ENCODE results near the gene AFAP1L2.

The AFAP1L2 gene

DNA sequence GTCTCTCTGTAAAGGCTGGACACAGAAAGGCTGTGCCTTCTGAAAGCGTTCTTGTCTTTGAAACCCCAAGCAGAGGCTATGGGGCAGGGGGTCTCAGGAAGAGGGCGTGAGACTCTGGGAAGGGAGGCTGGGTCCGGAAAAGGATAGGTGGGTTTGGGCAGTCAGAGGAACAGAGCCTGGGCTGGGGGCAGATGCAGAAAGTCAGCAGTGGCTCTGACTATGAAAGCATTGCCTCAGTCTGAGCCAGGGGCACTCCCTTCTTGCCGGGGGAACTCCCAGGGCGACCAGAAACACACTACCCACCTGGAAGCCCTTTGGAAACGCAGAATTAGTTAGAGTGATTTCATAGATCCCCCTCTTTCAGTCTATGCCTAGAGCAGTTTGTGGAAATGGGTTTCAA, 93.3 kb downstream of the AFAP1L2 start:
- H3K4me3 Mint-ChIP-seq, result no peak overlapping the region
- no peaks in the 10 kb centered on the region for H3K36me3 Mint-ChIP-seq
- no peaks in the 10 kb centered on the region for H3K4me1 Mint-ChIP-seq (ENCODE audit: low read depth)
- no peaks in the 10 kb centered on the region for H3K27me3 Mint-ChIP-seq
- no peaks in the 10 kb centered on the region for H3K9me3 Mint-ChIP-seq (ENCODE audit: low read depth)
- H3K27ac Mint-ChIP-seq, result no peak overlapping the region

DNA sequence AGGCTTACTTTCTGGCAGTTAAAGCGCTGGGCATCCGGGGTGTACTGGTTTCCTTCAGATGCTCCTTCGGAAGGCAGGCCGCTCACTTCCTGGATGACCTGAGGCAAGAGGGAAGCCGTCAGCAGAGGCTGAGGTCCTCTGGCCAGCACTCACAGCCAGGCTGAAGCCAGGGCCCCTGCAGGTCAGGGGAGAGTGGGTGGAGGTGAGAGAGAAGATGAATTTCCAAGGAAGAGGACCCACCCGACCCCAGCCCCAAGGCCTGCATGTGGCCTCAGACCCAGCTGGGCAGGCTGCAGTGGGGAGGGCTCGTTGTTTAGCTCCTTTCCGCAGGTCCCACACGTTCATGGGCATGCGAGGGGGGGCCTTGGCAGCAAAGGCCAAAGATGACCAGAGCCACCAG, 94.0 kb downstream of the AFAP1L2 start:
- no peaks in the 10 kb centered on the region for H3K27me3 Mint-ChIP-seq
- H3K4me3 Mint-ChIP-seq, result no peak overlapping the region
- no peaks in the 10 kb centered on the region for H3K9me3 Mint-ChIP-seq (ENCODE audit: low read depth)
- no peaks in the 10 kb centered on the region for H3K4me1 Mint-ChIP-seq (ENCODE audit: low read depth)
- no peaks in the 10 kb centered on the region for H3K36me3 Mint-ChIP-seq
- H3K27ac Mint-ChIP-seq, result no peak overlapping the region

DNA sequence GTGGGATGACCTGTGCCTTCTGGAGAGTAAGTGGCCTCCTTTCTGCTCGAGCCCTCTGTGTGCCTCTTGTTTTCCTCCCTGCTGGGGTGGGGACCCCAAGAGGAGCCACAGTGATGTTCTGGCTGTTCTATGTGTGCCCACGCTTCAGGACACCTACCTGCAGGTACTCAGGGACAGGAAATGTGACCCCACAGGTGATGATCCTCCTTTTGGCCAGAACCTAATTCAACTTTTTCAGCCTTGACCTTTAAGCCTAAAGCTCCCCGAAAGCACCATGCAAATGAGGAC, 95.0 kb downstream of the AFAP1L2 start:
- Mint-ChIP-seq H3K9me3 (ENCODE audit: low read depth) (no peaks in the 10 kb centered on the region), H3K27ac (no peak overlapping the region), H3K36me3 (no peaks in the 10 kb centered on the region), H3K27me3 (no peaks in the 10 kb centered on the region), H3K4me3 (no peak overlapping the region), H3K4me1 (ENCODE audit: low read depth) (peaks cover 2% of the 10 kb centered on the region)

DNA sequence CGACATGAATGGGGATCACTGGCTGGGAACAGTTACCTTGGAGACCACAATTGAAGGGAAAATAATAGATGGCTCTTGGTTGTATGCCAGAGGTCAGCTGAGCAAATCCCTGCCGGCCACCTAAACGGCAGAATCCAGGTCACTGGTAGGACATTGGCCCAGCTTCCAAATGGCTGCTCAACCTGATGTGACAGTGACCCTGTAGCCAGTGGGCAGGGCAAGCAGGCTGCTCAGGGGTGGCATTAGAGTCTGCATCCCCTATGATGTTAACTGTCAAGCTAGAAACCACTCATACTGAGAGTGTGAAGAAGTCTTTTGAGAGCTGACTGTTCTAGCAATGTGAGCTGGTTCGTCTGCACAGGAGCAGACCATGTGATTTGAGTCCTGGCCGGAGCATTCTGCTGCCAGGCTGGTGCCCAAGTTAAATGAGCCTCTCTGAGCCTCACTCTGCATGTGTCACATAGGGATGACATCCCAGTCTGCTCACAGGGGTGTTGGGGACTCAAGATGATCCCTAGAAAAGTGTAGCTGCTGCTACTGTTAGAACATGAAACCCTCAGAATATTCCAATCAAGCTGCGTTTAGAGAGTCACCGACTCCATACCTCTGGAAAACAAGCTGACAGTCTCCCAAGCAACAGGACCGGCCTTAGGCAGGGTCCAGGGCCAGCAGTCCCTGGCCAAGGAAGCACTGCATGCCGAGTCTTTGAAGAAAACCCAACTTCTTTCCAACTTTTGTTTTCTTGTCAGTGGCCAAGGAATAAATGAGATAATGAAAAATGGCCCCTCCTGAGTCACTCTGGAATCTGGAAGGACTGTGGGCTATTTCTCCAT, 95.6 kb downstream of the AFAP1L2 start:
- H3K4me3 Mint-ChIP-seq, result no peak overlapping the region
- no peaks in the 10 kb centered on the region for H3K27me3 Mint-ChIP-seq
- no peaks in the 10 kb centered on the region for H3K36me3 Mint-ChIP-seq
- H3K9me3 Mint-ChIP-seq (ENCODE audit: low read depth), result no peaks in the 10 kb centered on the region
- H3K4me1 Mint-ChIP-seq (ENCODE audit: low read depth), result peaks cover 8% of the 10 kb centered on the region
- no peak overlapping the region for H3K27ac Mint-ChIP-seq

DNA sequence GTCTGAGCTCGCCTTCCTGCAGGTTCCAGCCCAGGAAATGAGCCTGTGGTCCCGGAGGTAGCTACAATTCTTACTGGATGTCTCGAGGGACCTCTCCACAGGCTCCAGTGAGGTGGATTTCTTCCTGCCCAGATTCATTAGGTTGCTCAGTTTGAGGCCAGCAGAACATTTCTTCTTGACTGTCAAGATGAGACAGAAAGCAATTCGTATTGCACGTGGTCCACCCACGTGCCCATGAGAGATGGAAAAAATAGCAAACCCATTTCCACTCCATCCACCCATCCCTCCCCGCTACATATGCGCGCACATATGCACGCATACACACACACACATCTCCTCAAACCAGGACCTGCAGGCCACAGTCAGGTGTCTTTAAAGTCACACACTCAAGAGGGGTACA, 96.6 kb downstream of the AFAP1L2 start:
- Mint-ChIP-seq H3K9me3 (ENCODE audit: low read depth) (no peaks in the 10 kb centered on the region), H3K4me3 (no peak overlapping the region)

DNA sequence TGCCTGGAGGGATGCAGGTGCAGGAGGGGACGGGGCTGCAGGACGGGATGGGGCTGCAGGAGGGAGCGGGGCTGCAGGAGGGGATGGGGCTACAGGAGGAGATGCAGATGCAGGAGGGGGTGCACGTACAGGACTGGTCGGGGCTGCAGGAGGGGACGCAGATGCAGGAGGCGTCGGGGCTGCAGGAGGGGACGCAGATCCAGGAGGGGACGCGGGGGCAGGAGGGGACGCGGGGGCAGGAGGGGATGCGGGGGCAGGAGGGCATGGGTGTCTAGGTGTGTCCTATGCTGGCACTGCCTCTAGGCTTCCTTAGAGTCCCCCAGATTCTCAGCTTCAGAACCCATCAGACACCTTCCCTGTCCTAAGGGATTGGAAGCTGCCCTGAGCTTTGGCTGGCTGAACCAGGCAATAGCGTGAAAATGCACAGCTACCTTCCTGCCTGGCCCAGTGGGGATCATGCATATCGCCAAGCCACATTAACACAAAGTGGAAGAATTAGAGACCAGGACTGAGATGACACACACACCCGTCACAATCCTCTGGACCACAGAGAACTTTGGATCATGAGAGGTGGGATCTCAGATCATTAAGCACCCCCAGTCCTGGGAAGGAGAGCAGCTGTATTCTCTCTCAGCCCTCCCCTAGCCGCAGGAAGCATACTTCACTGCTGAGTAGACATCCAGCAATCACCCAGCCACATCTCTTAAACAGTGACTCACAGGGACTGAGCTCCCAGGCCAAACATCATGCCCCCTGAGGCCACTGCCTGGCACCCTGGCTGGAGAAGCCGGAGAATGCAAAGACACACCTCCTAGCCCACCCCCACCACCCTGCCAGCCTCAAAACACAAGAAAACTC, 98.0 kb downstream of the AFAP1L2 start:
- Mint-ChIP-seq H3K4me1 (ENCODE audit: low read depth) (peaks cover 10% of the 10 kb centered on the region), H3K4me3 (no peak overlapping the region), H3K27ac (no peak overlapping the region), H3K9me3 (ENCODE audit: low read depth) (no peaks in the 10 kb centered on the region), H3K36me3 (no peaks in the 10 kb centered on the region), H3K27me3 (no peaks in the 10 kb centered on the region)

More for the DNA sequence above, 96.6 kb downstream of the AFAP1L2 start:
- no peak overlapping the region for H3K27ac Mint-ChIP-seq
- H3K27me3 Mint-ChIP-seq, result no peaks in the 10 kb centered on the region
- H3K4me1 Mint-ChIP-seq (ENCODE audit: low read depth), result peaks cover 10% of the 10 kb centered on the region
- H3K36me3 Mint-ChIP-seq, result no peaks in the 10 kb centered on the region

DNA sequence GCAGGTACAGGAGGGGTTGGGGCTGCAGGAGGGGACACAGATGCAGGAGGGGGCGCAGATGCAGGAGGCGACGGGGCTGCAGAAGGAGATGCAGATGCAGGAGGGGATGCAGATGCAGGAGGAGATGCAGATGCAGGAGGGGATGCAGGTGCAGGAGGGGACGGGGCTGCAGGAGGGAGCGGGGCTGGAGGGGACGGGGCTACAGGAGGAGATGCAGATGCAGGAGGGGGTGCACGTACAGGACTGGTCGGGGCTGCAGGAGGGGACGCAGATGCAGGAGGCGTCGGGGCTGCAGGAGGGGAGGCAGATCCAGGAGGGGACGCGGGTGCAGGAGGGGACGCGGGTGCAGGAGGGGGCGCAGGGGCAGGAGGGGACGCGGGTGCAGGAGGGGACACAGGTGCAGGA, 98.8 kb downstream of the AFAP1L2 start:
- no peak overlapping the region for H3K27ac Mint-ChIP-seq
- H3K27me3 Mint-ChIP-seq, result no peaks in the 10 kb centered on the region
- peaks cover 10% of the 10 kb centered on the region for H3K4me1 Mint-ChIP-seq (ENCODE audit: low read depth)
- no peaks in the 10 kb centered on the region for H3K36me3 Mint-ChIP-seq
- no peaks in the 10 kb centered on the region for H3K9me3 Mint-ChIP-seq (ENCODE audit: low read depth)
- peak overlapping the region; percentile 30 for H3K4me3 Mint-ChIP-seq

DNA sequence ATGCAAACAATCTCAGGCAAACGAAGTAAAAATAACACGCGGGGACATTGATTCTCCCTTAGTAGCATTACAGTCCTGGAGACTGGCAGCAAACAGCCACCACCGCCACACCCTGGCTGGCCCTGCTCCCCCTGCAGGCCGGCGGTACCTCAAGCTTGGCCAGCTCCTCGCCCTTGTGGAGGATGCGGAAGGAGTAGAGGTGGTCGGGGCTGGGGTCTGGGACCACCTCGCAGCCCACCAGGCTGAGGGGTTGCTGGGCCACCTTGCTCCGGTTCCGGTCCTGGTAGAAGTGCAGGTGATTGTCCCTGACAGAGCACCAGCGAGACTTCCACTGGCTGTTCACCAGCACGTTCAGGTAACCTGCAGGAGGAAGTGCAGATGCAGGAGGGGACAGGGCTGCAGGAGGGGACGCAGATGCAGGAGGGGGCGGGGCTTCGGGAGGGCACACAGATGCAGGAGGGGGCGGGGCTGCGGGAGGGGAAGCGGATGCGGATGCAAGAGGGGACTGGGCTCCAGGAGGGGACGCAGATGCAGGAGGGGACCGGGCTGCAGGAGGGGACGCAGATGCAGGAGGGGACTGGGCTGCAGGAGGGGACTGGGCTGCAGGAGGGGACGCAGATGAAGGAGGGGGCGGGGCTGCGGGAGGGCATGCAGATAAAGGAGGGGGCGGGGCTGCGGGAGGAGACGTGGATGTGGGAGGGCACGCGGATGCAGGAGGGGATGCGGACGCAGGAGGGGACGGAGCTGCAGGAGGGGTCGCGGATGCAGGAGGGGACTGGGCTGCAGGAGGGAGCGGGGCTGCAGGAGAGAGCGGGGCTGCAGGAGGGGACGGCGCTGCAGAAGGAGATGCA, 99.5 kb downstream of the AFAP1L2 start:
- Mint-ChIP-seq H3K27me3 (no peaks in the 10 kb centered on the region), H3K27ac (no peak overlapping the region), H3K4me1 (ENCODE audit: low read depth) (peaks cover 10% of the 10 kb centered on the region), H3K9me3 (ENCODE audit: low read depth) (no peaks in the 10 kb centered on the region), H3K4me3 (peak overlapping the region; percentile 92), H3K36me3 (peaks cover 6% of the 10 kb centered on the region)

DNA sequence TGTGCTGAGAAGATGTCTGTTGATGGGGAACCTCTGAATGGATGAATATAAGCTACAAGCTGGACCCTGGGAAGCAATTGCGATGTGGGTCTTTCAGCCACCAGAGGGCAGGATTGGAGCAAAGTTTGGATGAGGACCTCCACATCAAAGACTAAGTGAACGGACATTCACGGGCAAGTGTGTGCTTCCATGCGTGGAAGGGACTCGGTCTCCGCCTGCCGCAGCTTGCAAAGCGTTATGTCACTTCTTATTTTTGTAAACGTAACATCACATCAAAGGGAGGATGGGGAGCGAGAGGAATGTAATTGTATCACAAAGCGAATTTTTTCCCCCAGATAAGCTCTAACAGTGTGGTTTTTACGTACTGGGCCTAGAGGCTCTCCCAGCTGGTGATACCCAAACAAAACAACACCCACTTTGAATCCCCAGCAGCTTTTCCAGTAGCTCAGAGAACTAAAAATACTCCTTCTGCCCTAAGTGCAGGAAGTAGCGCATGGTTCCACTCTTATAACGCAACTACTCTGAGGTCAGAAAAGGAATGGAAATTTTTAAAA, 100.2 kb downstream of the AFAP1L2 start:
- Mint-ChIP-seq H3K4me1 (ENCODE audit: low read depth) (peaks cover 10% of the 10 kb centered on the region), H3K4me3 (peak overlapping the region; percentile 92), H3K27ac (no peak overlapping the region), H3K36me3 (peaks cover 11% of the 10 kb centered on the region), H3K9me3 (ENCODE audit: low read depth) (no peaks in the 10 kb centered on the region), H3K27me3 (no peaks in the 10 kb centered on the region)

DNA sequence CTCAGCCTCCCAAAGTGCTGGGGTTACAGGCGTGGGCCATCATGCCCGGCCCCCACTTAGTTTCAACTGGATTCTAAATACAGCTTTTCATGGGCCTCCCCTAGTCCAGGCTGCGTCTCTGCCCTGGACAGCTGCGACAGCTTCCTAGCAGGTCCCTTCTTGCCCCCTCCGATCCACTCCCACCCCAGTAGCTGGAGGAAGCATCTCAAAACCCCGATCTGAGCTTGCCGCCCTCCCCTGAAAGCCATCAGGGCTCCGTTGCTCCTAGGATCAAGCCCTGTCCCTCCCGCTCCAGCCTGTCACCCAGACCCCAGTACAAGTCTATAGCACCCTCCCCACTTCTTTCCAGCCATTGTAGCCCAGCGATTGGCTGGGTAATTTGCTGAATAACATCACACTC, 100.7 kb downstream of the AFAP1L2 start:
- peak overlapping the region; percentile 92 for H3K4me3 Mint-ChIP-seq
- H3K27ac Mint-ChIP-seq, result no peak overlapping the region
- H3K36me3 Mint-ChIP-seq, result peaks cover 11% of the 10 kb centered on the region
- H3K27me3 Mint-ChIP-seq, result no peaks in the 10 kb centered on the region
- peaks cover 10% of the 10 kb centered on the region for H3K4me1 Mint-ChIP-seq (ENCODE audit: low read depth)
- H3K9me3 Mint-ChIP-seq (ENCODE audit: low read depth), result no peaks in the 10 kb centered on the region

DNA sequence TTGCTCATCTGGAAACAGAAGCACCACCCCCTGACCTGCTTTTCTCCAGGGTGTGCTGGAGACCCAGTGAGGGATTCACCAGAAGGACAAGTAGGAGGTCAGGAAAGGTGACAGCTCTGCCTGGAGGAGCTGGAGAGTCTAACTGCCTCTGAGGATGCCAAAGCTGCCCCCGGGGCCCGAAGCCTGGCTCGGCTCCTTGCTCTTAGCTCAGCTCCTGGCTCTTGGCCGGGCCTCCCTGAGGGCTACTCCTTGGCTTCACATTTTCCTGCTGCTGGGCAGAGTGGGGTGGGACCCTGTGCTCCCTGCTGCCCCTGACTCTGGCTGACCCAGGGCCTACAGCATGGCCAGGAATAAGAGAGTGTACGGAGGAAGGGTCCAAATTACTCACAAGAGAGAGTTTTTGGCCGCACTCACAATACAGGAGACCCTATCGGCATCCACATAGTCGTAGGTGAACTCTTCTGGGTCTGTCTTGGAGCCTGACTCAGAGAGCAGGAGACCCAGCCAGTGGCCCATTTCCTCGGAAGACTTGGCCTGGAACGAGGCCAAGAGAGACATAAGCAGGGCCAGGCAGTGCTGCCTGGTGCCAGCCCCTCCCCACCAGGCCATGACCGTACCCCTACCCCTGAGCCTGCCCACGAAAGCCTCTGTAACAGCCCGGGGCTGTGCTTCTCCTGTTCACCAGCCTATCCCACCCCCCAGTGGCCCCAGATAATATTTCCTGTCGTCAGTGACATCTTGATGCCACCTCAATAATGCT, 102.2 kb downstream of the AFAP1L2 start:
- Mint-ChIP-seq H3K27ac (no peak overlapping the region), H3K4me1 (ENCODE audit: low read depth) (peaks cover 10% of the 10 kb centered on the region), H3K9me3 (ENCODE audit: low read depth) (no peaks in the 10 kb centered on the region), H3K27me3 (no peaks in the 10 kb centered on the region), H3K4me3 (no peak overlapping the region), H3K36me3 (peaks cover 13% of the 10 kb centered on the region)

DNA sequence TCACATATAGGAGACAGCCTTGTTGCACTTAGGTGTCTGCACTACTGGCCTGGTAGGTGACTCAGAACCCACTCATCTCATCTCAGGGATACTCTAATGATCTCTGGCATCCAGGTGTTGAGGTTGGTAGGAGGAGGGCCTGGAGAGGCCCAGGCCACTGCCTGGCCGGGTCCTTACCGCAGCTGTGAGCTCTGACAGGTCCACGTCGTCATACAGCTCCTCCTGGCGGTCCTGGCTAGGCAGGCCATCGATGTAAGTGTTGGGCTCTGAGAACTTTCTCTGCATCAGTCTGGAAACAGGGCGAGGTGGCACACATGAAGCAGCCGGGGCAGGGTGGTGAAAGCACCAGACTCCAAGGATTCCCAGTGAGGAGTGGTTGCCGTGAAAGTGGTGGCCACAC, 103.1 kb downstream of the AFAP1L2 start:
- peaks cover 17% of the 10 kb centered on the region for H3K36me3 Mint-ChIP-seq

DNA sequence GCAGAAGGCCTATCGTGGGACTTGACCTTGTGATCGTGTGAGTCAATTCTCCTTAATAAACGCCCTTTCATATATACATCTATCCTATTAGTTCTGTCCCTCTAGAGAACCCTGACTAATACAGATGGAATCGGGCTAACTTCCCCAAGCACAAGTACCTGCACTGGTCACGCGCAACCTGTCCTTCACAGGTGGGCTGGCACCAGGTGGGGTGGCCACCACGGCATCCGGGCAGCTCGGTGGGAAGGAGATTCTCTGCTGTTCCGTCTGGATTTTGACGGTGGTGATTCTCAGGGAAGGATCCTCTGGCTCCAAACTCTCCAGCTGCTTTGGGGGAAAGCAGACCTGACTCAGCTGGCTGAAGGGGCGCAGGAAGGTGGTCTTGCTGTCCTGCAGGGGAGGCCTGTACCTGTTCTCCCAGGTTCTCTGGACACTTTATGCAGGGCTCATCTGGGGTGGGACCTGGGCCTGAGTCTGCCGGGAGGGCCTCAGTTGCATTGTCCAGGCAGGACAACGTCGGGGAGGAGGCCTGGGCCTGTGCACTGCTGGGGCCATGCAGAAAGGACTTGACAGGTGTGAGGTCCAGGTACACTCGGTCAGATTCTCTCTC, 104.2 kb downstream of the AFAP1L2 start:
- H3K4me1 Mint-ChIP-seq (ENCODE audit: low read depth), result peaks cover 10% of the 10 kb centered on the region

More for the DNA sequence above, 103.1 kb downstream of the AFAP1L2 start:
- Mint-ChIP-seq H3K4me1 (ENCODE audit: low read depth) (peaks cover 10% of the 10 kb centered on the region), H3K27ac (no peak overlapping the region), H3K4me3 (no peak overlapping the region), H3K27me3 (no peaks in the 10 kb centered on the region), H3K9me3 (ENCODE audit: low read depth) (peaks cover 1% of the 10 kb centered on the region)

More for the DNA sequence above, 104.2 kb downstream of the AFAP1L2 start:
- peaks cover 27% of the 10 kb centered on the region for H3K36me3 Mint-ChIP-seq
- H3K27ac Mint-ChIP-seq, result no peak overlapping the region
- H3K4me3 Mint-ChIP-seq, result no peak overlapping the region
- H3K27me3 Mint-ChIP-seq, result no peaks in the 10 kb centered on the region
- H3K9me3 Mint-ChIP-seq (ENCODE audit: low read depth), result peaks cover 12% of the 10 kb centered on the region

Data from activated naive CD8-positive, alpha-beta T cell (primary cell).